GM19463 (cell line): ENCODE measurements around the gene STARD5.
A peak's percentile ranks its signal among the peaks of the same experiment; 100 is the strongest.
"Not testable (repeated sequence)": the region's sequence is repeated elsewhere in the genome, so short reads cannot be mapped to it uniquely, and the experiment has no call there.

Experiments used
- ATAC-seq: cut with Tn5 transposase; IDR thresholded peaks from one replicate; pipeline ENCODE4 v1.9.1; 2021; ENCODE audit warnings: mild to moderate bottlenecking, moderate library complexity; ENCODE audit not compliant: unreplicated experiment

The STARD5 gene, protein sequence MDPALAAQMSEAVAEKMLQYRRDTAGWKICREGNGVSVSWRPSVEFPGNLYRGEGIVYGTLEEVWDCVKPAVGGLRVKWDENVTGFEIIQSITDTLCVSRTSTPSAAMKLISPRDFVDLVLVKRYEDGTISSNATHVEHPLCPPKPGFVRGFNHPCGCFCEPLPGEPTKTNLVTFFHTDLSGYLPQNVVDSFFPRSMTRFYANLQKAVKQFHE

GRCh38 chr15:81323944-81324881 lies at the start of gene STARD5:
STARD5 (minus strand) TSS chr15:81324141; CDS start chr15:81324099, 42 bp downstream.
- peak; percentile 99 for ATAC-seq

DNA sequence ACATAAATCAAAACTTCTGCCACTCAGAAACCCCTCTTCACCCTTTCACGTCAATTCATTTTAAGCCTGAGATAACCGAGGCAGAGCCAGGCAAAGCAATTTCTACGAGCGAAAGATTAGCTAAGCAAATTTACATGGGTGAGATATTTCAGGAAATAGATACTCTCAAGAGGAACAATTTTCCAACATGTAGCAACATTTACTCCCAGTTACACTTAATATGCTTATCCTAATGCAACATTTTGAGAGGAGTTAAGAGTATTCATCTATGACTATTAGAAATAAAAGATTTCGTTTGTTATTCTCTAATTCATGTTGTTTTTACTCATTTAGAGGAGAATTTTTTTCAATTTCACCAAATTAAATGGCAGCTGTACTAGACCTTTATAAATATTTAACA lies 49.2 kb upstream of the STARD5 start:
- ATAC-seq = no peak

DNA sequence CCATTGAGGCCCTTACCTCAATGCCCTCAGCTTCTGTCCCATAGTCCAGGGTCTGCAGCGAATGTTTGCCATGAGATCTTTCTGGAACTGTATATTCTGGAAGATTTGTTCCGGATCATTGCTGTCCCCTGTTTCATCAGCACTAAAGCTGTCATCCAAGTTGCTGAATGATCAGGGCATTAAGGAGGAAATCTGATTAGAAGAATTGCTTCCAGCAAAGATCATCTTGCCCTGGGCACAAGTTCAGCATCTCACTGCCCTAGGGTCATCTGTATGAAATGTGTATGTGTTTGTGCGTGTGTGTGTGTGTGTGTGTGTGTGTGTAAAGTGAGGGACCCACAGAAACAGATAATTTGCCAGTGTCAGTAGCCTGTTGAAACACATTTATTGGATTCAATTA lies 48.6 kb upstream of the STARD5 start:
- no peak for ATAC-seq

- no peak for ATAC-seq
Observed at GRCh38 chr15:81363718-81364500, 40.0 kb upstream of the STARD5 start.

DNA sequence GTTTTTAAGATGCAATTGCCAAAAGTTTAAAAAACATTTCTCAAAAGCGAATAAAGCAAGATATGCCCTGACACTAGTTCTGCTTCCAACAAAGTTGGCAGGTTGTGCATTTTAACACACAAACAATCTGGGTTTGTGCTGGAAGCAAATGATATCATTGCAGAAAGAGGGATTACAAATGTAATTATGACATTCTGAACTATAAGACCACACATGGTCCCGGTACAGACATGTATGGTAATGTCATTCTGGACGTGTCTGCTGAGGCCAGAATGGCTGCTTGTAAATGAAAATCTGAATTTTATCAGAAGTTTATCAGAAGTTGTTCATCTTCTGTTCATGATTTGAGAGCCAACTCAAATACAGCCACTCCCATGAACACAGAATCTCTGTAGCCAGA lies 39.3 kb upstream of the STARD5 start:
- no peak for ATAC-seq

GRCh38 chr15:81362790-81363189 lies 38.8 kb upstream of the STARD5 start:
- no peak for ATAC-seq

- no peak for ATAC-seq
Observed at GRCh38 chr15:81361891-81362290, 38.0 kb upstream of the STARD5 start.

DNA sequence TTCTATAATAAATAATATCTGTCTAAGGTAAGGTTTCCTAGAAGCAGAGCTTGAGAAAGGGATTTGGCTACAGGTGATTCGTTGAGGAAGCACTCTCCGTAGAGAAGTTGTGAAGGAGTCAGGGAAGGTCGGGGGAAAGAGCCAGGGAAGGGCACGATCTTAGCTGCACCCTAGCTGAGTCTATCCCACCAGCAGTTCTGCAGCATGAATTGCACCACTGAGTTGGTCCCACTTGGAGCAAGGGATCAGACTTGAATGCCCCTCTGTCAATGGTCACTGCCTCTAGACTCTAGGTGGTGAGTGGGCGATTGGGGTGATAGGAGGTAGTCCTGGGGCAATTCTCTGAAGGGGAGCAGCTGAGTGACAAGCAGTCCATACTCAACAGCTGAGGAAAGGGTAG lies 36.5 kb upstream of the STARD5 start:
- ATAC-seq = no peak

- no peak for ATAC-seq
Observed at GRCh38 chr15:81358248-81358647, 34.3 kb upstream of the STARD5 start.

- no peak for ATAC-seq
Observed at GRCh38 chr15:81357180-81357686, 33.3 kb upstream of the STARD5 start.

GRCh38 chr15:81356252-81356651 lies 32.3 kb upstream of the STARD5 start:
- no peak for ATAC-seq

- ATAC-seq = no peak
Observed at GRCh38 chr15:81351651-81352050, 27.7 kb upstream of the STARD5 start.

DNA sequence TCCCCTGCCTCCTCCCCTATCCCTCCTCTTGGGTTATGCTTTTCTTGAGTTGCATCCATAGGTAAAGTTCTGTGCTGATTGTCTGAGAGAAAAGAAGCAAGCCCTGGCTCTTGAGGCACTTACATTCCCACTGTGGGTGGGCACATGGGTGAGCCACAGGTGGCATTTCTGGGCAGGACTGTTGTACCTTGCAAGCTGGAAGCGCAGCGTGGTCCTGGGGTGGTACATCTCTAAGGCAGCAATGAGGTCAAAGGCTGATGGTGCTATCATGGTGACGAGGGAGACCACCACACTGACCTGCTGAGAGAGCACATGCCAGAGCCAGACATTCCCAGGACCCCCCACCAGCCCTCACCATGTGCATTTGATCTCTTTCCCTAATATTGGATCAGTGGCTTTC lies 25.3 kb upstream of the STARD5 start:
- no peak for ATAC-seq

DNA sequence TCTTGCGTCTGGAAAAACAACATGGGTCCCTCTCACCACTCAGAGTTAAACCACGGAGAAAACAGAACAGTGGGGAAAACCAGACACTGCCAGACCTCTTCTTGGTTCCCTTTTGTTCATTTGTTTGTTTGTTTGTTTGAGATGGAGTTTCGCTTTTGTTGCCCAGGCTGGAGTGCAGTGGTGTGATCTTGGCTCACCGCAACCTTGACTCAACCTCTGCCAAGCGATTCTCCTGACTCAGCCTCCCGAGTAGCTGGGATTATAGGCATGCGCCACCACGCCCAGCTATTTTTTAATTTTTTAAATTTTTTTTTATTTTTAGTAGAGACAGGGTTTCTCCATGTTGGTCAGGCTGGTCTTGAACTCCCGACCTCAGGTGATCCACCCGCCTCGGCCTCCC lies 24.8 kb upstream of the STARD5 start:
- not testable (repeated sequence) for ATAC-seq

GRCh38 chr15:81347910-81348309 lies 24.0 kb upstream of the STARD5 start:
- ATAC-seq = no peak

- no peak for ATAC-seq
Observed at GRCh38 chr15:81346611-81347010, 22.7 kb upstream of the STARD5 start.

DNA sequence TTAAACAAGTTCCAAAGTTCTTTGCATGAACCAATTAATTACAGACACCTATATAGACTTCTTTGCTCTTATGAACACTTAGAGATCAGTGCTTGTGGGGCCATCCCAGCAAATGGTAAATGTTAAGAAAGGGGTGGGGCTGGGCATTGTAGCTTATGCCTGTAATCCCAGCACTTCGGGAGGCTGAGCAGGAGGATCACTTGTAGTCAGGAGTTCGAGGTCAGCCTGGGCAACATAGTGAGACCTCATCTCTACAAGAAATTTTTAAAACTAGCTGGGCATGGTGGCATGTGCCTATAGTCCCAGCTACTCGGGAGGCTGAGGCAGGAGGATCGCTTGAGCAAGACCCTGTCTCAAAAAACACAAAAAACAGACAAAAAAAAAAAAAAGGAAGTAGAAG lies 19.4 kb upstream of the STARD5 start:
- no peak for ATAC-seq

- ATAC-seq = no peak
Observed at GRCh38 chr15:81341351-81341750, 17.4 kb upstream of the STARD5 start.

DNA sequence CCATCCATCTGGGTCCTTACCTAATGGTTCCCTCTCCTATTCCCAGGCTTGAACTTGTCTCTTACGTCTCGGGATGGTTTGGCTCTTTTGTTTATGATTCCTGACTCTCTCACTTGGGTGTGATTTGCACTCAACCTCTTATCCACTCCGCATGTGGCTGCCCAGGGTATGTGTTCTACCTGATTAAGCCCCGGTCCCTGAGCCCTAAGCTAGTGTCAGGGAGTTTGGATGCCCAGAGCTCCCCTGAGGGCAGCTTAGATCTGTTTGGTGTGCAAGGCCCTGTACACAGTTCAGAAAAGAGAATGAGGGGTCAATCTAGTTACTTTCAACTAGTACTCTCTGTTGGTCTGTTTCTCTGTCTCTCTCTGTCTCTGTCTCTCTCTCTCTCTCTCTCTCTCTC lies 15.9 kb upstream of the STARD5 start:
- no peak for ATAC-seq

DNA sequence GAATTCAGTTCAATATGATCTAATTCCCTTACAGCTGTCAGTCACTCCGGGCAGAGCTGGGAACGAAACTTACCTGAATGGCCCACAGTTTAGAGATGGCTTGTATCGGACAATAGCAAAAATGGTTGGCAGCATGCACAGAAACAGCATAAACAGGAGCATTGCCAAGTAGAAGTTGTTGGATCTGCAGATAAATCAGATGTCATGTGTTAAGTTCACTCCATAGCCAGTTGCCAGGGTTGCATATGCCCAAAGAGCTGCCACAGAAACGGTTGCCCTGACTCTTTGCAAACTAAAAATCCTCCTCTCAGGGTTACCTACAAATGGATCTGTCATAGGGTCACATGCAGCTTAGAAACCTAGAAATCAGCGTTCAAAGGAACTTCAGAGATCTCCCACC lies 15.4 kb upstream of the STARD5 start:
- ATAC-seq = no peak
